Activated naive CD4-positive, alpha-beta T cell treated with anti-CD3 and anti-CD28 coated beads, Interleukin-2, amount 50 U/mL, for 16 hours (primary cell): ENCODE measurements around the gene PTCD1.

Source experiments
- DNase-seq: peaks from one replicate; pipeline ENCODE4 v3.0.0-alpha.2; 2020

PTCD1 gene, protein sequence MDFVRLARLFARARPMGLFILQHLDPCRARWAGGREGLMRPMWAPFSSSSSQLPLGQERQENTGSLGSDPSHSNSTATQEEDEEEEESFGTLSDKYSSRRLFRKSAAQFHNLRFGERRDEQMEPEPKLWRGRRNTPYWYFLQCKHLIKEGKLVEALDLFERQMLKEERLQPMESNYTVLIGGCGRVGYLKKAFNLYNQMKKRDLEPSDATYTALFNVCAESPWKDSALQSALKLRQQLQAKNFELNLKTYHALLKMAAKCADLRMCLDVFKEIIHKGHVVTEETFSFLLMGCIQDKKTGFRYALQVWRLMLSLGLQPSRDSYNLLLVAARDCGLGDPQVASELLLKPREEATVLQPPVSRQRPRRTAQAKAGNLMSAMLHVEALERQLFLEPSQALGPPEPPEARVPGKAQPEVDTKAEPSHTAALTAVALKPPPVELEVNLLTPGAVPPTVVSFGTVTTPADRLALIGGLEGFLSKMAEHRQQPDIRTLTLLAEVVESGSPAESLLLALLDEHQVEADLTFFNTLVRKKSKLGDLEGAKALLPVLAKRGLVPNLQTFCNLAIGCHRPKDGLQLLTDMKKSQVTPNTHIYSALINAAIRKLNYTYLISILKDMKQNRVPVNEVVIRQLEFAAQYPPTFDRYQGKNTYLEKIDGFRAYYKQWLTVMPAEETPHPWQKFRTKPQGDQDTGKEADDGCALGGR

DNA sequence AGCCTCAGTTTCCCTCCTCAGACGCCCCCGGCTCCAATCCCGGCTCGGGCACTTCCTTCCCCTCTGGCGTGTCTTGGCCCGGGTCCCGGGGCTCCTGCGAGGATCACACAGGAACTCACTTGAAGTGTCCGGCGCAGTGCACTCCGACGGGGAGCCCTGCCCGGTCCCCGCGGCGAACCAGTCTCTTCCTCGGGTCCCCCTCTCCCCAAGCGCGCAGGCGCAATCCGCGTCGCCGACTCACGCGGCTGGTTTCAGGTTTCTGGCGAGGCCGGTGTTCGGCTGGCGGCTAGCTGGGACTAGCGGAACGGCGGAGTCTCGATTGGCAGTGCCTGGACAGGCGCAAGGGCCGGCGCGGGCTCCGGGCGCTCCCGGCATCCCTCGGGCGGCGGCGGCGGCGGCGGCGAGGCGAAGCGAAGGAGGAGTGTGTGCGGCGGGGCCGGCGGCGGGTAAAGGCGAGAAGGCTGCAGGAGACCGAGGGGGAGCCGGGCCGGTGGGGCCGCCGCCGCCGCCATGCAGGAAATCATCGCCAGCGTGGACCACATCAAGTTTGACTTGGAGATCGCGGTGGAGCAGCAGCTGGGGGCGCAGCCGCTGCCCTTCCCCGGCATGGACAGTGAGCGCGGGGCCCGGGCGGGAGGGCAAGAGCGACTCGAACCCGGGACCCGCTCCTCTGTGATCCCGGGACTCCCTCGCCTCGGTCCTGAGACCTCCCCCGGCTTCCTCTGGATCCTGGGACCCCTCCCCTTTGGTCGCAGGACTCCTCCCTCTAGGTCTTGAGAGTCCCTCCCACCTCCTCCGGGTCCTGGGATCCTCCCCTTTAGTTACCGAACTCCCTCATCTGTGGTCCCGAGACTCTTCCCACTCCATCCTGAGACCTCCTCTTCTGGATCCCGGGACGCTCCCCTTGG, at the start of gene PTCD1, which contains the start of gene CPSF4:
Gene PTCD1 (minus strand): TSS at position 226 of the 908 bp plus-strand sequence. CDS start 3,556 bp downstream, outside the sequence.
Gene CPSF4 (plus strand): TSS at position 371 of the 908 bp plus-strand sequence. CDS start 140 bp downstream, at position 511.
- DNase-seq: peak; percentile 94

DNA sequence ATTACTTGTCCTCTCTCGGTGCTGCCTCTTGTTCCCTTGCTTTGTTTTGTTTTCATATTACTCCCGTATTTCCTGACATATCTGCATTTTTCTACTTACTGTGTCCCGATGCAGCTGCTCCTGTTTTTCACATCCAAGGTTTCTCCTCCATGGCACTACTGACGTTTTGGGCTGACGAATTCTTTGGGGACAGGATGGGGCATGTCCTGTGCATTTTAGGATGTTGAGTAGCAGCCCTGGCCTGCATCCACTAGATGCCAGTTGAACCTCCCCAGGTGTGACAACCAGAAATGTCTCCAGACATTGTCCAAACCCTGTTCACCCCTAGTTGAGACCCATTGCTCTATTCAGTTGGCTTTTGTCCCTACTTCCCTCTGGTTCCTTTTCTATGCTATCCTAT, 46.5 kb upstream of the PTCD1 start:
- no peak for DNase-seq

DNA sequence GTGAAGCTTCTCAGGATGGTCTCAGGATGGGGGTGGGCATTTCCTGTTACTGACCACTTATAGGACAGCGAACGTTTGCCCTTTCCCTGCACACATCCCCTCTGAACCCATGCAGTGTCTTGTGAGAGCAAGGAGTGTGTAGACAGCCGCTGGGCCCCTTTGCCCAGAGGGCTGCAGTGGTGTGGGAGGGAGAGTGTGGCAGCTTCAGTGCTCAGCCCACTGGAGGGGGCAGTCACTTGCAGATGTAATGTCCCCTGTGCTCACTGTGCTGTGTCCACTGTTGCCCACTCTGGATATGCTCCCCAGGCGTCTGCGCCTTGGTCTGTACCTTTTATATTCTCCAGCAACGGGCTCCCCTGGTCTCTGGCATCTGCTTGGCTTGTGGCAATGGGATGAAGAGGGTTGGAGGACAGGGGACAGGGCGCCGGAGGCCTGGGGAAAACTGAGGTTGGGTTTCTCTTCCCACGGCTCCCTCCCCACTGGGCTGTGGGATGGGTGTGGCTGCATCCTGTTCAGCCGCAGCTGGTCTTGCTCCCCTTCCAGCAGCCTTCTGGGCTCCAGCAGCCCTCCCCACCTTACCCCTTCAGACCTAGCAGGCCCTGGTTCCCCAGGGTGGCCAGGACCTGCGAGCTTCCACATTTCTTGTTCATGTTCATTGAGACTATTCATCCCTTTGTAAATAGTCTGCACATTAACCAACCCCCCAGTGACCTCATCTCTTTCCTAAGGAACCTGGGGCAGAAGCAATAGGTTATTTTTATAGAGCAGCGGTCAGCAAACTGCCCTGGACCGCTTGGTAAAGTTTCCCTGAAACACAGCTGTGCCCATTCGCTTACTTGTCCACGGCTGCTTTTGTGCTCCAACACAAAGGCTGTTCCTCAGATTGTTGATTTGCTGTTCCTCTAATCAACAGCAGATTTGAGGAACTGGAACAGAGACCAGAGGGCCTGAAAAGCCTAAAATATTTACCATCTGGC, 40.2 kb upstream of the PTCD1 start:
- no peak for DNase-seq

DNA sequence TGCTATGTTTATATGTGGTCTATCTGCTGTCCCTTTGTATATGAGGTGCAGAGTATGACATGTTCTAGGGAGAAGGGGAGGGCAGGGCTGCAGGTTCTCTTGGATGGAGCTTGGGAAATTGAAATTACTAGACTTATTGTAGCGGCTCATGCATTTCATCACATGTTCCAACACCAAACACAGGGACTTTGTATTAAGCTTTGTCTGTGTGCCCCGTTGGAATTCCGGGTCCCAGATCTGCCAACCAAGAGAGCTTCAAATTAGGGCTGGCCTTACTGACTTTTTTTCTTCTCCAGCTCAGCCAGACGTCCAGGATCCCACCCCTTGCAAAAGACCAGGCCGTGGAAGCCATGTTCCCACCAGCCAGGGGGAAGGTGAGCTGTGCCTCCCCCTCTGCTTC, 37.5 kb upstream of the PTCD1 start:
- DNase-seq: no peak

DNA sequence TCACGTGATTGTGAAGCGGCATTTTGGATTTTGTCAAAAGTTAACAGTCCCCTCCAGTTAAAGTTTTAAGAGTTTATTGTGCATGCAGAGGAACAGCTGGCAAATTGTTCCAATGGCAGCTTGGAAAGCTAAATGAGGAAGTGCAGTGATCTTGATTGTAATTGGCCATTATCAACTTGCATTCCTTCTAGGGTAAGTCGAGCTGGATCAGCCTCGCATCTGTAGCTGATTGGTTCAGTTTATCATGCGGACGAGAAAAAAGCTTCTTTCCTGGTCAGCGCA, 34.7 kb upstream of the PTCD1 start:
- no peak for DNase-seq

DNA sequence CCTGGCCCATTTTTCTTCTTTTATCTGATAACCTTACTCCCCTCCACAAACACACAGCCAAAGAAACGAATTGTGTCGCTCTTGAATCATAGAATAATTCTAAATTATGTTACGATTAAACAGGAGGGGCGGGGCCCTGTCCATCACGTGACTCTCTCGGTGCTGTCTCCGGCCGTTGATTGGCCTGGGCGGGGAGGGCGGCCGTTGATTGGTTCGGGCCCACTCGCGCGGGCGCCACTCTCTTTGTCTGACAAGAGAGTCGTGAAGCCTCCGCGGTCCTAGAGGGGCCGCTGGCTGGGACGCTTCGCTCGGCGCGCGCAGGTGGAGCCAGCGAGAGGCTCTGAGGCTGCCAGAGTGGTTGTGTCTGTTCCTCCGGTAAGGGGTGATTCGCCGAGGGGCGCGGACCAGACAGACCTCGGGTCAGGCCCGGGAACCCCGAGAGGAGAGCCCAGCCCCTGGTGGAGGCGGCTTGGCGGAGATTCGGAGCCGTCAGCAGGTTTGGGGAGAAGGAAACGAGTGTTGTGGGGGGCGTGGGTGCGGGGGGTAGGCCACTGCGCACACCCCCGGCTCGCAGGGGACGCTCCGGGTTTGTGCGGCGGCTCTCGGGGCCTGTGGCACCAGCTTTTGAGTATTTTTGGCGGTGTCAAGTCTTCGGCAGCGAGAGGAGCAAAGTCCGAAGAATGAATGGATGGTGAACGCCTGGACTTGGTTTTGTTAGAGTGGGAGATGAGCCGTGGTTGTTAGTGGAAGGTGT, 34.1 kb upstream of the PTCD1 start, which contains the start of gene ZNF789:
Gene ZNF789 (plus strand): TSS at position 330 of the 754 bp plus-strand sequence. CDS start 3,567 bp downstream, outside the sequence.
- DNase-seq: peak; percentile 99

DNA sequence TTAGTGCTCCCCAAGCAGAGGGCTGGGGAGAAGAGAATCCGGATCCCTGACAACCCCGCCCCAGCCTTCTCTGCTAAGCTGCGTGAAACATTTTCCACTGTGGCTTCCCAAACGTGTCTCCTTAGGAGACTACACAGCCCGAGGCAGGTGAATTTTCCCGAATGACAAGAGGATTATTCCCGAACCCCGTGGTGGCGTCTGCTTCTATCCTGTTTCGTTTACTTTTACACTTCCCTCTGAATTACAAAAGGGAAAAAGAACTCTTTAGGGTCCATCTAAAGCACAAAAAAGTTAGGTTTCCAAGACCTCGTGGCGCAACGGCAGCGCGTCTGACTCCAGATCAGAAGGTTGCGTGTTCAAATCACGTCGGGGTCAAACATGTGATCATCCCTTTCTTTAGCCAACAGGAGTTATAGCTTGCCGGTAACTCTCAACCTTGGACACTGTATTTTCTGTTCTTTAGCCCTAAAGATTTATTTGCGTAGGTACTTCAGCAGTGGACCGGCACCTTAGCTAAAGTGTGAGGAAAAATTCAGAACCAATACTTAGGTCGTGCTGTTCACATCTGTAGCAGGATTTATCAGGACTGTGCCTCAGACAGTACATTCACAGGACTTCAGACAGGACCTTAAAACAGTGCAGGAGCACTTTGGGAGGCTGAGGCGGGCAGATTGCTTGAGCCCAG, 30.9 kb upstream of the PTCD1 start:
- no peak for DNase-seq

DNA sequence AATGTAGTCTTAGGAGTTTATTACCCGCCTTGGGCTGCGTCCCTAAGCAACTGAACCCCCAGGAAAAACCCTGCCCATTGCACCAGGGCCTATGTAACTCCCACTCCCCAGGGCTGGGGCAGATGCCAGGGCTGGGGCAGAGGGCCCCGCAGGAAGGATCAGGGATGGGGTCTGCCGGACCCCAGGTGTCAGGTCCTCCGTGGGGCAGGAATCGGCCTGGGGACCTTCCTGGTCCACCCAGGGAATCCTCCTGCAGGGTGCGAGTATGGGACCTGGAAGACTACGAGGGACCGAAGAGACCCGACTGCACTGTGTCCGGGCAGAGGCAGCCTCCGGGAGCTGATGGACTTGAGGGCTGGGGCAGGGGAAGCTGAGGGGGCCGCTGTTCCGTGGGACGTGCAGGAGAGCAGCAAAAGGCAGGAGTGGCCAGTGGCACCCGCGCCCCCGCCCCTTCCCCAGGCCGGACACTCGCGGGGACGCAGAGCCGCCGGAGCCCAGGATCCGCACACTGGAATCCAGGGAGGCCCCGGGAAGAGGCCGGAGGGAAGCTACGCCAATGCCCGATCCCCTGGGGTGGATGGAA, 29.8 kb upstream of the PTCD1 start:
- no peak for DNase-seq

DNA sequence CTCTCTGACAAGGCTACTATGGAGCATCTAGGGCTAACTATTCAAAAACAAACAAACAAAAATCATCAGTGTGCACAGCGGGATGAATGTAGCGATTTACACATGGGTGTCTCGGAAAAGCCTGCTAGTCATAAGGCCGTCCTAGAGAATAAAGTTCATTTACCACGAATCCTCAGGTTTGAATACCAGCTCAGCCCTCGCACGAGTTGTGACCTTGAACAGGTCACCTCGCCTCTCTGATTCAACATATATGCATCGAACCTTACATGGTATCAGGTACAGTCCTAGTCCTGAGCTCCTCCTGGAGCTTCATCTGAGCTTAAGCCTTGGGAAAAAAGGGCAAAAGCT, 26.8 kb upstream of the PTCD1 start:
- no peak for DNase-seq

DNA sequence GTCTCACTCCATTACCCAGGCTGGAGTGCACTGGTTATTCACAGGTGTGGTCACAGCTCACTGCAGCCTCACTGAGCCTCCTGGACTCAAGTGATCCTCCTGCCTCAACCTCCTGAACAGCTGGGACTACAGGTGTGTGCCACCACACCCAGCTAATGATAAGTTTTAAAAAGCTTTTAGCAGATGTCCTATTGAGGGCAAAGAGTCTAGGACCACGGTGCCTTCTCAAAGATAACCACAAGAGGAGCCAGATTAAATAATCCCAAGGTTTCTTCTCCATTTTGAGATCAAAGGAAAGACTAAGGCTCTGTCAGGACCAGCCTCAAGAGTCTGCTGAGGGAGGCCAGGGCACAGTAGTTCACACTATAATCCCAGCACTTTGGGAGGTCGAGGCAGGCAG, 22.6 kb upstream of the PTCD1 start:
- no peak for DNase-seq

DNA sequence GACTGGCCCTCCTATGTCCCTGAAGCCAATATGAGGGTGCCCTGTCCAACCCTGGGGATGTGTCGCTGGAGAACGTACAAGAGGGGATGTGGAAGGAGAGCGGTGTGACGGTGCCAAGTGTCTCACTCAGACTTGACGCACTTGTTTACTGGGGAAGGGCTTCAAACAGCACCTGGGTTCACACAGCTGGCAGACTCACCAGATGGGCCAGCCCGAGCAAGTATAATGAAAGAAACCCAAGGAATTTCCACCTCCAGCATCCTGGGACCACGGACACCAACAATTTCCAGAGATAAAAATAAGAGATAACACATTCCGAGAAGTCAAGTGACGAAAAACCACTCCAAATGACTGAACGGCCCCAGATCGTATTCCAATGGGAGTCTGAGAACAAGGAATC, 22.1 kb upstream of the PTCD1 start:
- no peak for DNase-seq

DNA sequence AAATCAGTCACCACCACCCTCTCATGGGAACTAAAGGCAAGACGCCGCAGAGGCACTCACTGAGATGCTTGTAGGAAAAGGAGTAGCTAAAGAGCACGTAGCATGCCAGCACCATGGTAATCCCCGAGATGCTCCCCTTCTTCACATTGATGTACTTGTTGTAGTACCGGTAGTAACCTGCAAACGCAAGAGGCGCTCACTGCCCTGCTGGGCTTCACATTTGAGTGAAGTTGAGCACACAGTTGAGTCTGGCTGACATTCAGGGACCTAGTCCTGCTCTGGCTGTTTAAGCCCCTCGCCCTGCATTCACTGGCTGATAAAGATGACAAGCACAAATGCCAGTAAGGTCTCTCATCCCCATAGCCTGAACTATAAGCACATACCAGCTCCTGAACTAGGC, 20.5 kb upstream of the PTCD1 start:
- DNase-seq: peak; percentile 29

DNA sequence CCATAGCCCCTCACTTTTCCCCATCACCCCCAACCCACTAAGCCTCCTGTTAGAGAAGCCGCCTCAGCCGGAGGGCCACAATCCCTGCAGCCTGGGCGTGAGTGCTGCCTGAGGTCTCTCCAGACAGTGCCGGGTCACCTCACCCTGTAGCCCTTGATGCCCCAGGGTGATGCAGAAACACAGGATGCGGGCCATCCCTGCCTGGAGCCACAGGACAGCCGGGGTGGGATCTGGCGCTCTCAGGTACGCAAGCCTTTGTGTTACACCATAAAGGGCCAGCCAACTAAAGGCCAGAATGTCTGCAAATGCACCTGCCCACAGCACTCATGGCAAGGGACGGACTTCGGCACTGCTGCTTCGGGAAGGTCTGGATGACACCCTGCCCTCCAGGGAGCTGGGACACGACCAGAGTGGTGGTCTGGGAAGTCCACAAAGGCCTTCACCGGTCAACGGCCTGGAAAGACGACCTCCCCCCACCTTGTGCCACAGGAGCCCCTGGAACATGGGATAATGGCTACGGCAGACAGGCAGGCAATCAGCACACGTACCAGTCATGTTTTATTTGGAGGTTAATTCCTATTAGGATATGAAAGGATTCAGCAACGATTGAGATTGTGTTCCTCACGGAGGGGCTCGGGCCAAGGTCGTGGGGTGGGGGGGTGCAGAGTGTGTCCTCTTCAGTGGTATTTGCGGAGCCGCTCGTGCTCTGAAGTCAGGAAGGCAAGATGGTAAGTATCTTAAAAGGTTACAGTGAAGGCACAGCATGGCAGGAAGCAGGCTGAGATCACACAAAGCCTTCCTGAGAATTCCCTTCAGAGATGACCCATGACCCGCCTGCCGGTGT, 19.3 kb upstream of the PTCD1 start:
- no peak for DNase-seq

DNA sequence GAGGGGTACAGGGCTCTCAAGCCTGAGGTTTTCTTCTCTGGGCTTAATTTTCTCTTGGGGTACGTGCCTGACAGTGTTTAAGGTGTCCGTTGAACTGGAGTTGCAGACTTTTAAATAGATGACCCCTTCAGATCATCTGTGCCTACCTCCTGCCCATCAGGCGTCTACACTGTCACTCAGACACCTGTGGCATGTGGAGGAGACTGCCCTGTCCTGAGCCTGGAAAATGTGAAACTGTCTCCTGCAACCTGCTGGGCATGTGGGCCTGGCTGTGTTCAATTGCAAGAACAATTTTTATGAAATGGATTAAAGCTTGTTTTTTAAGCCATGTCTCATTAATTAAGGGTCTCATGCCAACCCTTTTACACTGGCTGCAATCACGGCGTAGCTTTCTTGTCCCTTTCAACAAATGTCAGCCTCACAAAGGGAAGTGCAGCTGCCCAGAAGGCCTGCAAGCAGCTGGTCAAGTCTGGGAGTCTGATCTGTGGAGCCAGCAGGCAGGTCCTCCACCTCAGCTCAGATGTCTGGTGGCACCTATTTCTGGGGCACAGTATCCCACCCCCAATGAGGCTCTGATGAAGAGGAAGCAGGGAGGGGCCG, 18.6 kb upstream of the PTCD1 start:
- no peak for DNase-seq

DNA sequence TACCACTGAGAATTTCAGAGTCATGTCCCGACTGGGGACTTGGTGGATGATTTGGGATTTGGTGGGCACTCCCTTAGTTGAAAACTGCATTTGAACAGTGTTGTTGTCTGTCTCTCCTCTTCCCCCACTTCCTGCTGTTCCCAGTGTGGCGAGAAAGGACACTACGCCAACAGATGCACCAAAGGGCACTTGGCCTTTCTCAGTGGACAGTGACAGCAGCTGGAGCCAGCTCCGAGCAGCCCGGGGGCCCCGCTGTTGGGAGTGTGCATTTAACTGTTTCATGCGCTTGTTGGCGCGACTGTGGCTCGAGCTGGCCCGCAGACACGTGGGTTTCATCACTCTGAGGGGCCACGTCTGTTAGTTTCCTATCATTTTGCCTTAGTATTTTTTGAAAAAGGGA, 17.7 kb upstream of the PTCD1 start:
- no peak for DNase-seq

DNA sequence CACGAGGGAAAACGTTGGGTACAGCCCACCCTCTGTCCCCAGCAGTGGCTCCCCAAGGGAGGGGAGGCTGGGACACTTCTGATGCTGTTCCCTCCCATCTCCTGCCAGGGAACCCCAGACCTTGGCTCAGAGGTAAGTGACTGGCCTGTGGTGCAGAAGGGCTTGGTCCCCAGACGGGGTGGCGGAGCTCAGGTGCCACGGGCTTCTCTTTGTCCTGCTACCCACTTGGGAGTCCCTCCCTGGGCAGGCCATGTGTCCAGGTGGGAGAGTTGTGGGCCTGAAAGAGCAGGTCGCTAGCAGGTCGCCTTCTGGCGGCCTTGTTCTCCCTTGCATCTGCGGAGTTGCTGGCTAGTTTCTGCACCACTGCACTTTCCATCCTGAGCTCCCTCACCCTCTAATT, 17.3 kb upstream of the PTCD1 start:
- no peak for DNase-seq

DNA sequence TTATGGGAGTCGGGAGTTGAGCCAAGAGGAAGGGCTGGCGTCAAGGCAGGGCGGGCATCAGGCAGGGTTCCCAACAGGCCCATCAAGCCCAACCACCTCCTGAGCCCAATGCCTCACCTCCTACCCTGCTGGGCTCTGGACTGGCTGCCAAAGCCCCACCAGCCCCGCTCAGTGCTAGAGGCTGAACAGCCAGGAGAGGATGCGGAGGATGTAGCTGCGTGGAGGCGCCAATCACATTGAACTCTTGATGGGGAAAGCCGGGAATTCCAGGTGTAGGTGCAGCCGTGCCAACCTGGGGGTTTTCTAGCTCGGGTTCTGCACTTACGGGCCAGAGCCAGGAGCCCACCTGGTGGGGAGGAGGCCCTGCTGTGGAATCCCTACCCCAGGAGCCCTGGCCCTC, 14.5 kb upstream of the PTCD1 start:
- no peak for DNase-seq

DNA sequence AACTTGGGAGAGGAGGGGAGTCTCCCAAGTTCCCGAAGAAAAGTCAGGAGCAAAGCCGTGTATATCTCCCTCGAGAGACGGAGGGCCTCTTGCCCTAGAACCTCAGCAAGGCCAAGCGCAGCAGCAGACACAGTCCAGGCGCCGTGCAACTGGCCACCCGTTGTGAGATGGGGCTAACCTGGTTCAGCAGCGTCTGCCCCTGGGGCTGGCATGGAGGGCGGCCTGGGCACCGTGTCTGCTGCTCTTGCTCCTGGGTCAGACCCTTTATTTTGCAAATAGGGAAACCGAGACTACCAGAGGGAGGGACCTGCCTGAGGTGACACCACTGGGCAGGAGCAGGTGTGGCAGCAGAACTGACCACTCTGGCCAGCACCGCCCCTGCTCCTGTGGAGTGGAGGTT, 13.9 kb upstream of the PTCD1 start:
- no peak for DNase-seq

DNA sequence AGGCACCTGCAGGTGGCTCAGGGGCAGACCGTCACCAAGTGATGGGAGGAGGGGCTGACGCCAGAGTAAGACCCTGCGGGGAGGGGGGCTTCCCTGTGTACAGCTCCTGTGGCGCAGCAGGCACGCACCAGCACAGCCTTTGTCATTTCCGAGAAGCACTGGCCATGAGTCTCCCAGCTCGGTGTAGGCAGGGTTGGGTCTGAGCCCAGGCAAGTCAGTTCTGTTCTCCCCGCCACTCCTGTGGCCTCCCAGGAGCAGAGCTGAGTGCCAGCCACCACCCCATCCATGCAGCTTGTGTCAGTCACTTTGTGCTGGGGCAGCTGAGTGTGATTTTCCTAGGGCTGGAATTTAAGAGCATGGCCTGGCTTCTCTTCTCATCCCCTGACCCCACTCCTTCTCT, 13.3 kb upstream of the PTCD1 start:
- DNase-seq: no peak
